GM21723 (cell line): Measurements from ENCODE around the gene RFXANK.
A peak's percentile ranks its signal among the peaks of the same experiment; 100 is the strongest.
"Not testable (repeated sequence)": the region's sequence is repeated elsewhere in the genome, so short reads cannot be mapped to it uniquely, and the experiment has no call there.

Experiments
- ATAC-seq: cut with Tn5 transposase; IDR thresholded peaks from one replicate; pipeline ENCODE4 v1.9.1; 2021; ENCODE audit warnings: mild to moderate bottlenecking, moderate library complexity; ENCODE audit not compliant: unreplicated experiment

RFXANK gene, protein sequence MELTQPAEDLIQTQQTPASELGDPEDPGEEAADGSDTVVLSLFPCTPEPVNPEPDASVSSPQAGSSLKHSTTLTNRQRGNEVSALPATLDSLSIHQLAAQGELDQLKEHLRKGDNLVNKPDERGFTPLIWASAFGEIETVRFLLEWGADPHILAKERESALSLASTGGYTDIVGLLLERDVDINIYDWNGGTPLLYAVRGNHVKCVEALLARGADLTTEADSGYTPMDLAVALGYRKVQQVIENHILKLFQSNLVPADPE

DNA sequence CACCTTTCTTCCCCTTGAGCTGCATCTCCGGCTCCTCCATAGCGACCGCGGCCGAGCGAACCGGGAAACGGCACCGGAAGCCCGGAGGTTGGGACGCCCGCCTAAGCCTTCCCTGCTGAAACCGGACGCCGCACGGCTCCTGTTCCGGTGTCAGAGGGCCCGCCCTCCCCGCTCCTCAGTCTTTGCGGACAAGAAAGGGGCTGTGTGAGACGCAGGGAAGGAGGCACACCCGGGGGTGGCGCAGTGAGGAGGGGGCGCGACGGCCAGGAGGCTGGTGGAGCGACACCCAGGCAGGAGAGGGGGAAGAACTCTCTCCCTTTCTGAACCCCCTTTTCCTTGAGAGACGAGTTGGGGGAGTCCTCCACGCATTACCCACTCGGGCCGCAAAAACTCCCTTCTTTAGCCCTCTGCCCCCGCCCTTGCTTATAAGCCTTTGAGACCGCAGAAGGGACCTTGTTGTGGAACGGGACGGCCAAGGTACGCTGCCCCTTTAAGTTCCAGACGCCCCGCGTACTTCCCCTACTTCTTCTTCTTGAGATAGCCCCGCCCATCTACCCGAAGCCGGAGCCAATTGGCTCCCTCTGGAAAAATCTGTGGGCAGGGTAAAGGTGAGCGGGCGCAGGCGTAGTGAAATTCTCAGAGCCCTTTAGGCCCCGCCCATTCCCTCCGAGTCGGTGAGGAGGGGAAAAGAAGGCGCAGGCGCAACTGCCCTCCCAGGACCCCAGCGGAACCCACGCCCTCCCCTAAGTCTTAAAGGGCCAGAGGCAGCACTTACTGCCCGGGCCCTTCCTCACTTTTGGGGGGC is at the start of gene RFXANK, which contains the start of gene BORCS8:
TSS of gene RFXANK (plus strand) at position 181 of the 805 bp plus-strand sequence. CDS start 1,689 bp downstream, outside the sequence.
TSS of gene BORCS8 (minus strand) at position 75 of the 805 bp plus-strand sequence. CDS start at position 40, 35 bp downstream.
- ATAC-seq, result peak; percentile 82

- no peak for ATAC-seq
Observed at GRCh38 chr19:19142347-19142746, 49.7 kb upstream of the RFXANK start.

DNA sequence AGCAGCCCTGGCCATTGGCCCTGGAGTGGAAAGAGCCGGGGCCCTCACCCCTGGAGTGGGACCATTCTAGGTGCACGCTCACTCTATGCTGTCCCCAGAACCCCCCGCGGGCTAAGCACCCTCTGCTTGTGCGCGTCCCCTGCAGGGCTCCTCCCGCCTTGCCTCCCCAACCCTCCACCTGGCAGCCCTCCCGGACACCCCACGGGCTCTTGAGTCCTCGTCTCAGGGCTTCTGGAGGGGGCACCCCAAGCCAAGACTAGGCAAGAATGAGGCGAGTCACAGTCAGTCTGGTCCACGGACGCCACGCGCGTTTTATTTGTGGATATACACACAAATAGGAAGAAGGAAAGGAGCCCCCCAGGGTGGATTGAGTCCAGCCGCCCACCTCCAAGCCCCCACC is 46.8 kb upstream of the RFXANK start:
- no peak for ATAC-seq

DNA sequence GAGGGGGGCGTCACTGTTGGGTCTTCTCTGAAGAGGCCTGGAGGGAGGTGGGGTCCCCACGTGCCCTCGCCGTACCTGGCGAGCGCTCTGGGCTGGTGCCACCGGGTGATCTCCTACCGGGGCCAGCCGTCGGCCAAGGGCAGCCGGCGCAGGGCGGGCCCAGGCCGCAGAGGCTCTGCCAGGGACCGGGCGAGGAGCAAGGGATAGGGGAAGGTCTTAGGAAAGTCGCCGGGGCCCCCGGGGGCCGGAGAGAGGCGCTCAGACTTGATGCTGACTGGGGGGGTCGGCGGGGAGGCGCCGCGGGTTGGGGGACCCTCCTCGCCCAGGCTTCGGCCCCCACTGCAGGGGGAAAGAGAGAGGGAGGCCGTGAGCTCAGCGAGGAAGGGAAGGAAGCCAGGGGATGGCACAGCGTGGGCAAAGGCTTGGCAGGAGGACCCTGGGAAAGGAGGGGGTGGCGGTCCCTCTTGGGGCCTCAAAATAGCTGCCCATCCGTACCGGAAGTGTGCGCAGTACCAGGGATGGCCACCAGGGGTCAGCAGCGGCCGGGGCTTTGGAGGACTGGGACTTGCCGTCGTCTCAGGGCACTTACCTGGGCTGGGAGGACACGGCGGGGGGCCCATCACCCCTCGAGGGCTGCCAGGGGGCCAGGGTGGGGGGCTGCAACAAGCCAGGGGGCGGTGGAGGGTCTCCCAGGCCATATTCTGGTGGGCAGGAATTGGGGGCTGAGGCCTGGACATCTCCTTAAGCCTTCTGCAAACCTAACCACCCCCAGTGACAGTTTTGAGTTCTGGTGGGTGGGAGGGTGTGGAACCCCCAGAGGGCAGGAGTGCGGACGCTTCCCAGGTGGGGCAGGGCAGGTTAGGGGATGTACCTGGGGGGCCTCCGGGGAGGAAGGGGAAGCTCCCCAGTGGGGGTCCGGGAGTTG is 46.1 kb upstream of the RFXANK start:
- no peak for ATAC-seq

DNA sequence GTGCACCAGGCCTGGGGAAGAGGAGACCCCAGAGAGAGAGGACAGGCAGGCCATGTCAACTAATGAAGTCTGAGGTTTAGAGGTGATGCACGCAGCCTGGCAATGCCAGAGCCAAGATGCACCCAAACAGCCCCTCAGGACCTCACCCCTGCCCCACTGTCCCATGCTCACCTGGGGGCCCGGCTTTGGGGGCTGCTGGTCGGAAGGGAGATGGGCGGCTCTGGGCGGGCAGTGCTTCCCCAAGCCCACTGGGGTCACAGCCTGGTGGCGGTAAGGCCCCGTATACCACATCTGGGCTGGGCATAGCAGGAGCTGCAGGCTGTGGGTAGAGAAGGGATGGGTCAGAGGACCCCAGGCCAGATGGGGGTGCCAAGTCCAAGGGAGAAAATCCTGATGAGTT is 45.2 kb upstream of the RFXANK start:
- ATAC-seq, result no peak

DNA sequence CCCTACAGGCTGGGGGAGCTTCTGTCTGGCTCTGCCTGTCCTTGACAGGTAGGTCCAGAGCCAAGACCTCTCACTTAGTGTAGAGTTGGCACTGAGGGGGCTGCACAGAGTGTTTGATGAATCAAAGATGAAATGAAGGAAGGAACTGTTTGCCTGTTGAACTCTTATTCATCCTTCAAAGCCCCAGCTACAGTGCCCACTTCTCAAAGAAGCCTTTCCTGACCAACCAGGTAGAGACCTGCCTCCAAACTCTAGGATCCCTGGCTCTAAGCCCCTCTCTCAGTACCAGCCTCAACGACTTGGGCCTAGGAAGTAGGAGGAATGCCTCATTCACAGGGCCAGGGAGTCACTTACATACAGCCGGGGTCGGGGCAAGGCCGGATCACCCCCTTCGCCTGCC is 44.7 kb upstream of the RFXANK start:
- no peak for ATAC-seq

- not testable (repeated sequence) for ATAC-seq
Observed at GRCh38 chr19:19148504-19148903, 43.6 kb upstream of the RFXANK start.

GRCh38 chr19:19149435-19149834 is 42.6 kb upstream of the RFXANK start:
- ATAC-seq, result no peak

- ATAC-seq, result peak; percentile 58
Observed at GRCh38 chr19:19151418-19151817, 40.6 kb upstream of the RFXANK start.

DNA sequence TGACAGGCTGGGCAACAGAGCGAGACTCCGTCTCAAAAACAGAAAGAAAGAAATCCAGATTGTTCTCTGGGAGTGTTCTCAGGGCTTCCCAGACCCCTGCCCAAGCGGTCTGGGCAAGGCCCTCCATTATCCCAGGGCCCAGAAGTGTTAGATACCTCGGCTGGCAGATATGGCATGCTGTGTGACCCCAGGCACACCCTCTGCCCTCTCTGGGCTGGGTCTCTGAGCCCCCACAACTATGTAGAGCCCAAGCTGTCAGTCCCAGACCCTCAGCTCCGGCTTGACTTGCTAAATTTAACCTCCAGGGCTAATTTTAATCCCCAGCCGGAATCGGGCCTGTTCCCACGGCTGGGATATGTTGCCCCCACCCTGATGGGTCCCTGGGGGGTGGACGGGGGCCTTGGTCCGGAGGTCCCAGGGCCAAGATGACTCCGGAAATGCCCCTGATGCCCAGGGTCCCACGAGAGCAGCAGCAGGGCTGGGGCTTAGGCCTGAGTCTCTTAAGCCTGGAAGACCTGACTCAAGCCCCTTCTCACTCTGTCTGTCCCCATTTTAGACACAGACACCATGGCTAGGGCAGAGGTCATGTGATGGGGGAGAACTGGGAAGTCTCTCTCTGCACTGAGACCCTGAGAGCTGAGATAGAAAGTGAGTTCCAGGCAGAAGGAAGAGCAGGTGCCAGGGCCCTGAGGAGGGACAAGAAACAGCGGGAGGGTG is 39.2 kb upstream of the RFXANK start:
- ATAC-seq, result no peak

DNA sequence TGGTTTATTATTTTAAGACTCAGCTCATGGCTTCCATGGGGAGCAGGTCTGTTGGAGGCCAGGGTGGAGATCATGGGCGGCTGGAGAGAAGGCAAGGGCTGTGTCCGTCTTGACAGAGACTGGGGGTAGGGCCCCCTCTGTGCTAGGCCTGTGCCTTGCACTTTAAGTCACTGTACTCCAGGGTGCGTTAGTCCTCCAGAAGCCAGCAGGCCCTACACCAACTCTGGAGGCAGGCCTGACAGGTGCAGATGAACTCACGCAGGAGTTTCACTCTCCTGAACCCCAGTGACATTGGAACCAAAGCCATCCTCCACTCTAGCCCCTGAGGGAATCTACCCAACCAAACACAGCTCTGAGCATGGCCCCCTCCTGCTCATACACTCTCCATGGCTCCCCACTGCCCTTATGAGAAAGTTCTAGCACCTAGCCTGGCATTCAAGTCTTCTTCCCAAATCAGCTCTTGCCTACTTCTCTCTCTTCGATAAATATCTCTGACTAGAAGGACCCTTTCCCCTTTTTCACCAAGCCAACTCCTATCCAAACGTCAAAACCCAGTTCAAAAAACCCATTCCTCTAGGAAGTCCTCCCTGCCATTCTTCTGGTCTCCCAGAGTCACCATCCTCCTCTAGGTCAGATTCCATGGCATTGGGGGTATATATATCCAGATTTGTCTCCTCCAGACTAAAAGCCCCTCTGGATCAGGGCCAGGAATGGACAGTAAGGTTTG is 37.1 kb upstream of the RFXANK start:
- no peak for ATAC-seq

- peak; percentile 62 for ATAC-seq
Observed at GRCh38 chr19:19155495-19156219, 36.4 kb upstream of the RFXANK start.

DNA sequence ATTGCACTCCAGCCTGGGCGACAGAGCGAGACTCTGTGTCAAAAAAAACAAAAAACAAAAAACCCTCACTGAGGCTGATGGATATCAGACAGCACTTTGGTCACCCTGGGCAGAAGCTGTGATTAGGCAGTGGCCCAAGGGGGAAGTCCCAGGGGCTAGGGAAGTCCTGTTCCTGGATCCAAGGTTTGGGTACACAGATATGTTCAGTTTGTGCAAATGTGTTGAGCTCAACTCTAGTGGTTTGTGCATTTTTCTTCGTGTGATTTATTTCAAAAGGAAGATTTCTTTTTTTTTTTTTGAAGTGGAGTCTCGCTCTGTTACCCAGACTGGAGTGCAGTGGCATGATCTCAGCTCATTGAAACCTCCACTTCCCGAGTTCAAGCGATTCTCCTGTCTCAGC is 34.2 kb upstream of the RFXANK start:
- no peak for ATAC-seq

- ATAC-seq, result no peak
Observed at GRCh38 chr19:19159534-19159933, 32.5 kb upstream of the RFXANK start.

GRCh38 chr19:19160461-19161035 is 31.5 kb upstream of the RFXANK start:
- peak; percentile 36 for ATAC-seq

- ATAC-seq, result no peak
Observed at GRCh38 chr19:19162495-19162894, 29.6 kb upstream of the RFXANK start.

DNA sequence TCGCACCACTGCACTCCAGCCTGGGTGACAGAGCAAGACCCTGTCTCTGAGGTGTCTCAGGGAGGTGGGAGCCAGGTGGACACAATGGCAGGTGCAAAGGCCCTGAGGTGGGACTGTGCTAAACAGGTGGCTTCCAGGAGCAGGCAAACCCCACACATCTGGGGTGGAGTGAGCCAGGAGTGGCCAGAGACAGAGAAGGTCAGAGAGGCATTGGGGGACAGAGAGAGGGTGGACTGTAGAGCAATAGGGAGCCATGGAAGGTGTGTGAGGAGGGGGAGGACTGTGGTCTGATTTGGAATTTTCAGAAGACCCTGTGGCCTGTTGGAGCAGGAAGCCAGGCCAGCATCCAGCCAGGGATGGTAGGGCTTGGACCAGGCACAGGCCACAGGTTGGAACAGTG is 26.7 kb upstream of the RFXANK start:
- no peak for ATAC-seq

DNA sequence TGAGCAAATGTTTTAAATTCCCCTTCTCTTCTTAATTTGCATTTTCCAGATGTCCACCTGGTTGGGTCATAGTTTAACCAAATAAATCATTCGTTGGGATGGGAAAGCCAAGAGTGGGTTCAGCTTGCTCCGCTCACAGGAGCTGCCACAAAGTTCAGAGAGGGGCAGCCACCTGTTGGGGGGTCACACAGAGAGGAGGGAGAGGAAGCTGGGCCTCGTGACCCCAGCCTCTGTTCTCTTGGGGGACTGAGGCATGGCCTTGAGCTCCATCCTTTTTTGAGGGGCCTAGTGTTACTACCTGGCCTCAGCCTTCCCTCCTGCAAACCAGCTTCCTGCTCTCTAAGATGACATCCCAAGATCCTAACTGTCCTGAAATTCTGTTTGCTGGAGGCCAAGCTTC is 24.4 kb upstream of the RFXANK start:
- ATAC-seq, result no peak
